ENCODE measurements around the gene SLC12A7.
"Not testable (repeated sequence)": the region's sequence is repeated elsewhere in the genome, so short reads cannot be mapped to it uniquely, and the experiment has no call there.

The SLC12A7 gene

GRCh38 chr5:1076406-1076805 is 35.5 kb downstream of the SLC12A7 start:
- DNase-seq: no peak

GRCh38 chr5:1075931-1076330 is 35.9 kb downstream of the SLC12A7 start:
- DNase-seq: no peak

GRCh38 chr5:1075555-1075881 is 36.3 kb downstream of the SLC12A7 start:
- no peak for DNase-seq

- DNase-seq: no peak
Measured at GRCh38 chr5:1074816-1075554, 36.9 kb downstream of the SLC12A7 start.

- no peak for DNase-seq
Measured at GRCh38 chr5:1074226-1074625, 37.6 kb downstream of the SLC12A7 start.

- no peak for DNase-seq
Measured at GRCh38 chr5:1073239-1074102, 38.4 kb downstream of the SLC12A7 start.

GRCh38 chr5:1069720-1070088 is 42.2 kb downstream of the SLC12A7 start:
- no peak for DNase-seq

GRCh38 chr5:1068895-1069719 is 42.8 kb downstream of the SLC12A7 start:
- DNase-seq: no peak

- DNase-seq: no peak
Measured at GRCh38 chr5:1068204-1068894, 43.5 kb downstream of the SLC12A7 start.

- DNase-seq: no peak
Measured at GRCh38 chr5:1067141-1068121, 44.4 kb downstream of the SLC12A7 start.

GRCh38 chr5:1066676-1067075 is 45.2 kb downstream of the SLC12A7 start:
- no peak for DNase-seq

GRCh38 chr5:1065891-1066650 is 45.8 kb downstream of the SLC12A7 start:
- DNase-seq: no peak

GRCh38 chr5:1065143-1065750 is 46.6 kb downstream of the SLC12A7 start:
- no peak for DNase-seq

- DNase-seq: no peak
Measured at GRCh38 chr5:1064383-1065142, 47.3 kb downstream of the SLC12A7 start.

GRCh38 chr5:1063661-1064382 is 48.0 kb downstream of the SLC12A7 start:
- no peak for DNase-seq

GRCh38 chr5:1062761-1063568 is 48.9 kb downstream of the SLC12A7 start:
- no peak for DNase-seq

- no peak for DNase-seq
Measured at GRCh38 chr5:1061916-1062315, 49.9 kb downstream of the SLC12A7 start.

- not testable (repeated sequence) for DNase-seq
Measured at GRCh38 chr5:1061292-1061691, 50.6 kb downstream of the SLC12A7 start.

Data from midbrain (tissue), 1 donor.